Left lung (tissue), 10 donors: Measurements from ENCODE around the gene PADI2. TPM values are rescaled to one million over a fixed set of nuclear protein-coding genes. Genes with fewer than 3 reads are reported as not detected.

Source experiments
- ATAC-seq: fragments of 200-7000 bp; cut with Tn5 transposase; one replicate; pipeline ENCODE4 v1.9.1; 2020; ENCODE audit warnings: moderate library complexity
- DNase-seq, 4 donors: peaks; one replicate each; pipeline ENCODE4 v3.0.0-alpha.2; 2013 to 2020
- H3K27ac ChIP-seq, 2 donors: fragments of 200-600 bp; sonication (generic) in 1 of 2; one replicate each; pipeline versions ENCODE4 v1.5.0 to v1.8.0; 2020 to 2021
- H3K27me3 ChIP-seq, 2 donors: fragments of 200-600 bp; sonication (generic) in 1 of 2; one replicate each; pipeline versions ENCODE4 v1.5.0 to v1.8.0; 2020 to 2021
- H3K36me3 ChIP-seq, 2 donors: fragments of 200-600 bp; sonication (generic) in 1 of 2; one replicate each; pipeline versions ENCODE4 v1.5.0 to v1.8.0; 2020 to 2021
- H3K4me1 ChIP-seq, 2 donors: fragments of 200-600 bp; one replicate each; pipeline ENCODE4 v1.8.0; 2021
- H3K4me3 ChIP-seq, 2 donors: fragments of 200-600 bp; sonication (generic) in 1 of 2; one replicate each; pipeline versions ENCODE4 v1.5.0 to v1.8.0; 2020 to 2021; ENCODE audit warnings: mild to moderate bottlenecking in 1 of 2
- H3K9me3 ChIP-seq, 2 donors: fragments of 200-600 bp; sonication (generic) in 1 of 2; one replicate each; pipeline versions ENCODE4 v1.5.0 to v1.8.0; 2020 to 2021
- CTCF ChIP-seq, 2 donors: fragments of 200-600 bp; sonication (generic) in 1 of 2; IDR thresholded peaks; one replicate each; pipeline versions ENCODE4 v1.5.0 to v1.8.0; 2021; ENCODE audit warnings: antibody characterized with exemption in 2 of 2
- intact Hi-C, 2 donors: fragments of 100-400 bp; cut with DNase I; formaldehyde crosslinking; loops; one replicate each; pipeline versions ENCODE4 v1.11.2 to v1.14.2; 2022
- polyA plus RNA-seq, 6 donors: library from polyadenylated mRNA; unstranded; fragments of 120-200 nt; gene quantifications; one replicate each; pipeline ENCODE4 v1.2.1, GENCODE V29; 2013; ENCODE audit not compliant: insufficient read length in 6 of 6
- total RNA-seq, 2 donors: library from RNA; stranded (reverse); fragmentation: NEBNext Ultra II Directional; extraction: Animal tissue kit (Norgen Biotek cat#: 25700); gene quantifications; one replicate each; pipeline ENCODE4 v1.2.1, GENCODE V29; 2021
- donor health status: DM: no; HTN: yes; CAD: no.
- donor health status: DM: no; HTN: no; CAD: no.

PADI2 gene
- total and polyA plus RNA-seq, 8 donors: 2.2 to 35.4 (median 10.6) TPM

GRCh38 chr1:17110555-17110926 lies 8.7 kb downstream of the PADI2 start:
- no peaks in the 10 kb centered on the region for H3K36me3 ChIP-seq
- H3K4me3 ChIP-seq: no peak overlapping the region
- H3K4me1 ChIP-seq: peaks cover 0 to 21% of the 10 kb centered on the region in 2 donors
- TF ChIP-seq CTCF (IDR thresholded peaks at IDR 0.05): no peak
- H3K27ac ChIP-seq: no peak overlapping the region
- H3K27me3 ChIP-seq: peaks cover 0 to 14% of the 10 kb centered on the region in 2 donors
- DNase-seq: no peak
- ATAC-seq: no peak
- no peaks in the 10 kb centered on the region for H3K9me3 ChIP-seq
- intact Hi-C loops: no loop called here

- no peak for TF ChIP-seq CTCF (IDR thresholded peaks at IDR 0.05)
- intact Hi-C loops: no loop called here
- H3K27me3 ChIP-seq: peaks cover 0 to 12% of the 10 kb centered on the region in 2 donors
- DNase-seq (peak in 1 of 4 donors; percentile 41), ATAC-seq (no peak)
- H3K4me3 ChIP-seq: no peak overlapping the region
- H3K36me3 ChIP-seq: no peaks in the 10 kb centered on the region
- no peaks in the 10 kb centered on the region for H3K9me3 ChIP-seq
- no peak overlapping the region for H3K27ac ChIP-seq
- peaks cover 0 to 16% of the 10 kb centered on the region in 2 donors for H3K4me1 ChIP-seq
Observed at GRCh38 chr1:17109892-17110554, 9.2 kb downstream of the PADI2 start.

- no peak for ATAC-seq
- no peak overlapping the region for H3K27ac ChIP-seq
- no peak for TF ChIP-seq CTCF (IDR thresholded peaks at IDR 0.05)
Observed at GRCh38 chr1:17108786-17109185, 10.5 kb downstream of the PADI2 start.

GRCh38 chr1:17108360-17108759 lies 10.9 kb downstream of the PADI2 start:
- H3K4me3 ChIP-seq: no peak overlapping the region
- intact Hi-C loops: no loop called here
- no peak for TF ChIP-seq CTCF (IDR thresholded peaks at IDR 0.05)
- H3K36me3 ChIP-seq: peaks cover 0 to 4% of the 10 kb centered on the region in 2 donors
- DNase-seq (no peak), ATAC-seq (no peak)
- H3K27me3 ChIP-seq: peaks cover 0 to 12% of the 10 kb centered on the region in 2 donors
- peaks cover 0 to 5% of the 10 kb centered on the region in 2 donors for H3K4me1 ChIP-seq
- no peak overlapping the region for H3K27ac ChIP-seq
- no peaks in the 10 kb centered on the region for H3K9me3 ChIP-seq

More at GRCh38 chr1:17108786-17109185, 10.5 kb downstream of the PADI2 start:
- peaks cover 0 to 12% of the 10 kb centered on the region in 2 donors for H3K27me3 ChIP-seq
- H3K4me1 ChIP-seq: peaks cover 0 to 5% of the 10 kb centered on the region in 2 donors
- no peak for DNase-seq
- no peaks in the 10 kb centered on the region for H3K9me3 ChIP-seq
- H3K36me3 ChIP-seq: peaks cover 0 to 4% of the 10 kb centered on the region in 2 donors
- intact Hi-C loops: no loop called here
- no peak overlapping the region for H3K4me3 ChIP-seq

- no peak for TF ChIP-seq CTCF (IDR thresholded peaks at IDR 0.05)
- intact Hi-C loops: no loop called here
Observed at GRCh38 chr1:17104782-17105181, 14.5 kb downstream of the PADI2 start.

More at GRCh38 chr1:17104782-17105181, 14.5 kb downstream of the PADI2 start:
- peaks cover 0 to 12% of the 10 kb centered on the region in 2 donors for H3K27me3 ChIP-seq
- H3K4me3 ChIP-seq: no peak overlapping the region
- no peak for ATAC-seq
- H3K27ac ChIP-seq: no peak overlapping the region
- H3K9me3 ChIP-seq: no peaks in the 10 kb centered on the region
- peaks cover 0 to 7% of the 10 kb centered on the region in 2 donors for H3K36me3 ChIP-seq
- DNase-seq: no peak
- peaks cover 0 to 5% of the 10 kb centered on the region in 2 donors for H3K4me1 ChIP-seq
